Lower leg skin (tissue), 3 donors: ENCODE results near the gene SEC16A.

Experiments used
- POLR2A ChIP-seq, 2 donors: fragments of 450-650 bp; IDR thresholded peaks; one replicate each; pipeline ENCODE4 v1.6.1; 2016 to 2017; ENCODE audit warnings: antibody characterized with exemption in 2 of 2, mild to moderate bottlenecking in 1 of 2, moderate library complexity in 1 of 2
- TF ChIP-seq, protein P1 (sequence below), 3 donors: fragments of 450-650 bp; IDR thresholded peaks; one replicate each; pipeline ENCODE4 v1.5.1; 2016; ENCODE audit warnings: antibody characterized with exemption in 3 of 3, mild to moderate bottlenecking in 3 of 3, moderate library complexity in 2 of 3

DNA sequence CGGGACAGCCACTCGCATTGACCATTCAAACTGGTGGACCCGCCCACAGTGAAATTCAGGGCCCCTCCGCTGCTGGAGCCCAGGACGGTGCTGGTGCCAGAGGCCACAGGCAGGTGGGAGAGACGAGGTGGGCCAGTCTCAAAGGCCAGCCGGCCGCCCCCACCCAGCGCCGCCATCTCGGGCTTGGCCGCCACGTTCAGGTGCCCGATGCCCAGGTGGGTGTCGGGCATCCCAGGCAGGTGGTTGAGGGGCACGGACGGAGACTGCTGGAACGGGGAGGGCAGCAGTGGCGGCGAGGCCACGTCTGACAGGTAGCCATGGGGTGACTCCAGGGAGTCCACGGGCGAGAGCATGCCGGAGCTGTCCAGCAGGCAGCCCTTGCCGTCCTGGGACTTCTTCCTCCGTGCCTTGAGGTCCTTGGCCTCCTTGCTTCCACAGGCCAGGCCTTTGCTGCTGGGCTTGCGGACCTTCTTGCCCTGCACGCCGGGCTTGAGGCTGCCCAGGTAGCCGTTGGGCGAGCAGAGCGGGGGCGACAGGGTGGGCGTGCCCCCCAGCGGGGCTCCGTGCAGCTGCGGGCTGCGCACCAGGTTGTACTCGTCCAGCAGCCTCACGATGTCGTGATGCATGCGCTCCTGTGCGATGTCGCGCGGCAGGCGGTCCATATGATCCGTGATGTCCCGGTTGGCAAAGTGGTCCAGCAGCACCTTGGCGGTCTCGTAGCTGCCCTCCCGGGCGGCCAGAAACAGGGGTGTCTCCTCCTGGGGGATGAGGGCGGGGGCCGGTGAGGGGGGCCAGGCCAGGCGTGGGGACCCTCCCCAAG is 14.2 kb upstream of the SEC16A start:
- TF ChIP-seq, protein P1, sequence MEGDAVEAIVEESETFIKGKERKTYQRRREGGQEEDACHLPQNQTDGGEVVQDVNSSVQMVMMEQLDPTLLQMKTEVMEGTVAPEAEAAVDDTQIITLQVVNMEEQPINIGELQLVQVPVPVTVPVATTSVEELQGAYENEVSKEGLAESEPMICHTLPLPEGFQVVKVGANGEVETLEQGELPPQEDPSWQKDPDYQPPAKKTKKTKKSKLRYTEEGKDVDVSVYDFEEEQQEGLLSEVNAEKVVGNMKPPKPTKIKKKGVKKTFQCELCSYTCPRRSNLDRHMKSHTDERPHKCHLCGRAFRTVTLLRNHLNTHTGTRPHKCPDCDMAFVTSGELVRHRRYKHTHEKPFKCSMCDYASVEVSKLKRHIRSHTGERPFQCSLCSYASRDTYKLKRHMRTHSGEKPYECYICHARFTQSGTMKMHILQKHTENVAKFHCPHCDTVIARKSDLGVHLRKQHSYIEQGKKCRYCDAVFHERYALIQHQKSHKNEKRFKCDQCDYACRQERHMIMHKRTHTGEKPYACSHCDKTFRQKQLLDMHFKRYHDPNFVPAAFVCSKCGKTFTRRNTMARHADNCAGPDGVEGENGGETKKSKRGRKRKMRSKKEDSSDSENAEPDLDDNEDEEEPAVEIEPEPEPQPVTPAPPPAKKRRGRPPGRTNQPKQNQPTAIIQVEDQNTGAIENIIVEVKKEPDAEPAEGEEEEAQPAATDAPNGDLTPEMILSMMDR (IDR thresholded peaks at IDR 0.05), result no peak
- TF ChIP-seq POLR2A (IDR thresholded peaks at IDR 0.05), result no peak
